HepG2 (cell line): ENCODE results near the gene CD79A. TPM values are rescaled to one million over a fixed set of nuclear protein-coding genes. Genes with fewer than 3 reads are reported as not detected.
A peak's percentile ranks its signal among the peaks of the same experiment; 100 is the strongest.

ENCODE experiments used
- ATAC-seq: fragments of 200-7000 bp; cut with Tn5 transposase; 3 replicates; pipeline ENCODE4 v1.9.1; 2020; ENCODE audit warnings: mild to moderate bottlenecking, moderate library complexity
- BruUV-seq: library from RNA; stranded (reverse); fragments of 400-500 nt; replicated peaks from 2 replicates; lab custom pipeline; 2021; lab: Mats Ljungman, UMichigan
- CTCF ChIA-PET: fragments of 300-600 bp; formaldehyde crosslinking; extraction: SDS; loops from one replicate; lab custom pipeline; 2021; ENCODE audit warnings: low total read pairs, inconsistent platforms, low intra/inter-chr PET ratio; lab: Yijun Ruan, JAX
- POLR2A ChIA-PET: fragments of 350-600 bp; sonication (Branson Sonifier 250); formaldehyde crosslinking; loops from one replicate; lab custom pipeline; 2020; ENCODE audit warnings: antibody characterized with exemption, inconsistent platforms; lab: Yijun Ruan, JAX
- DNase-seq: peaks from one replicate; pipeline ENCODE4 v3.0.0-alpha.2; 2015; ENCODE audit warnings: low spot score
- FAIRE-seq: peaks from 3 replicates; lab custom pipeline; 2011; peaks lifted over from hg19 to GRCh38; lab: Jason Lieb, UNC
- H2AFZ ChIP-seq: one replicate; pipeline ENCODE4 v1.6.1; 2011; ENCODE audit warnings: low read length, inconsistent platforms
- H3K27ac ChIP-seq: fragments of 300-600 bp; 3 replicates; pipeline ENCODE4 v1.8.0; 2011; ENCODE audit warnings: mixed run types, mild to moderate bottlenecking, mixed read lengths, low read length, inconsistent platforms; ENCODE audit not compliant: insufficient read depth; ENCODE audit errors: extremely low read length
- H3K27me3 ChIP-seq, 2 experiments: fragments of 200-600 bp in 1 of 2; 2 replicates in 1 of 2; 3 replicates in 1 of 2; pipeline versions ENCODE4 v1.6.0 to v1.8.0; 2011; ENCODE audit warnings: low read length in 2 of 2, mild to moderate bottlenecking in 2 of 2, moderate library complexity in 2 of 2, inconsistent platforms in 1 of 2; ENCODE audit not compliant: insufficient read depth in 2 of 2, control insufficient read depth in 1 of 2
- H3K36me3 ChIP-seq, 2 experiments: fragments of 200-600 bp in 1 of 2; replicated peaks in 1 of 2; 2 replicates in 1 of 2; 3 replicates in 1 of 2; pipeline versions ENCODE4 v1.5.1 to v1.8.0; 2011; ENCODE audit warnings: low read length in 2 of 2, inconsistent platforms in 1 of 2; ENCODE audit not compliant: insufficient read depth in 2 of 2, control insufficient read depth in 1 of 2
- H3K4me1 ChIP-seq: 2 replicates; pipeline ENCODE4 v1.5.1; 2012; ENCODE audit warnings: low read length, inconsistent platforms; ENCODE audit not compliant: insufficient read depth
- H3K4me2 ChIP-seq: 2 replicates; pipeline ENCODE4 v1.6.0; 2011; ENCODE audit warnings: low read depth, low read length, inconsistent platforms
- H3K4me3 ChIP-seq, 3 experiments: fragments of 200-600 bp in 1 of 3; sonication (generic), shearing (Covaris generic) in 1 of 3; replicated peaks in 1 of 3; 2 replicates each; pipeline ENCODE4 v1.5.1; 2011 to 2016; ENCODE audit warnings: low read length in 3 of 3, inconsistent platforms in 2 of 3, low read depth in 2 of 3, mild to moderate bottlenecking in 2 of 3, control low read depth in 1 of 3, mixed read lengths in 1 of 3; ENCODE audit not compliant: insufficient read depth in 1 of 3
- H3K79me2 ChIP-seq: one replicate; pipeline ENCODE4 v1.6.1; 2011; ENCODE audit warnings: low read length, inconsistent platforms; ENCODE audit not compliant: insufficient read depth
- H3K9ac ChIP-seq: 2 replicates; pipeline ENCODE4 v1.6.0; 2011; ENCODE audit warnings: mild to moderate bottlenecking, low read depth, low read length, inconsistent platforms; ENCODE audit not compliant: insufficient read depth
- H3K9me3 ChIP-seq: 2 replicates; pipeline ENCODE4 v1.5.1; 2012; ENCODE audit warnings: mild to moderate bottlenecking, low read length
- H4K20me1 ChIP-seq: 2 replicates; pipeline ENCODE4 v1.6.0; 2011; ENCODE audit warnings: inconsistent platforms, mild to moderate bottlenecking, low read length, moderate library complexity; ENCODE audit not compliant: insufficient read depth
- DPF2 ChIP-seq: sonication (generic); formaldehyde crosslinking; IDR thresholded peaks from 2 replicates; pipeline ENCODE4 v1.4.0; 2020; ENCODE audit warnings: mild to moderate bottlenecking, low read depth, missing genetic modification reagents, borderline replicate concordance
- ELF1 ChIP-seq: sonication (generic); formaldehyde crosslinking; IDR thresholded peaks from 2 replicates; pipeline ENCODE4 v1.4.0; 2020; ENCODE audit warnings: missing genetic modification reagents
- KLF6 ChIP-seq: IDR thresholded peaks from 2 replicates; pipeline ENCODE4 v1.8.0; 2016; ENCODE audit warnings: missing biosample characterization, missing genetic modification reagents
- PHF5A ChIP-seq: IDR thresholded peaks from one replicate; pipeline ENCODE4 v1.6.1; 2018; ENCODE audit warnings: low read depth, missing genetic modification reagents; ENCODE audit not compliant: unreplicated experiment
- POLR2A ChIP-seq, 2 experiments: IDR thresholded peaks; 2 replicates each; pipeline ENCODE4 v1.6.1; 2011; ENCODE audit warnings: low read depth in 2 of 2, low read length in 2 of 2, mild to moderate bottlenecking in 1 of 2, moderate library complexity in 1 of 2; ENCODE audit not compliant: insufficient read depth in 1 of 2
- STAT5B ChIP-seq: sonication (generic); formaldehyde crosslinking; IDR thresholded peaks from 2 replicates; pipeline ENCODE4 v1.4.0; 2020; ENCODE audit warnings: missing genetic modification reagents
- ZNF143 ChIP-seq: sonication (generic); formaldehyde crosslinking; IDR thresholded peaks from 2 replicates; pipeline ENCODE4 v1.4.0; 2020; ENCODE audit warnings: missing genetic modification reagents
- ZNF33B ChIP-seq: sonication (generic); formaldehyde crosslinking; IDR thresholded peaks from 2 replicates; pipeline ENCODE4 v1.5.1; 2020; ENCODE audit warnings: mild to moderate bottlenecking, missing genetic modification reagents
- ZNF570 ChIP-seq: sonication (generic); formaldehyde crosslinking; IDR thresholded peaks from 2 replicates; pipeline ENCODE4 v1.4.0; 2020; ENCODE audit warnings: mild to moderate bottlenecking, missing genetic modification reagents, borderline replicate concordance
- ZNF75D ChIP-seq: sonication (generic); formaldehyde crosslinking; IDR thresholded peaks from 2 replicates; pipeline ENCODE4 v1.8.1; 2023; ENCODE audit warnings: missing genetic modification reagents, mild to moderate bottlenecking, borderline replicate concordance
- ZNF768 ChIP-seq: sonication (generic); formaldehyde crosslinking; IDR thresholded peaks from 2 replicates; pipeline ENCODE4 v1.4.0; 2020; ENCODE audit warnings: missing genetic modification reagents
- ZNF776 ChIP-seq: sonication (generic); formaldehyde crosslinking; IDR thresholded peaks from 2 replicates; pipeline ENCODE4 v1.4.0; 2020; ENCODE audit warnings: mild to moderate bottlenecking, missing genetic modification reagents
- WGBS: methylation state at CpG from one replicate; pipeline ENCODE4 v1.1.6; 2017; ENCODE audit warnings: low lambda C conversion rate; 5-methylcytosine and 5-hydroxymethylcytosine counted together
- in situ Hi-C: cut with HindIII; loops from 2 replicates; pipeline ENCODE4 v1.10.0; 2017; ENCODE audit warnings: low pct_unique_long_range_greater_than_20kb; ENCODE audit not compliant: extremely low pct_ligation_motif_present
- intact Hi-C: fragments of 100-400 bp; cut with micrococcal nuclease; formaldehyde crosslinking; loops from one replicate; pipeline ENCODE4 v1.10.0; 2022; ENCODE audit not compliant: unreplicated experiment
- polyA plus RNA-seq, 8 experiments: library from polyadenylated mRNA; depleted of rRNA in 3 of 8; stranded (reverse) in 7 of 8; unstranded in 1 of 8; fragments of >200 nt; fragmentation: Illumina TruSeq in 4 of 8; extraction: Trizol in 4 of 8; gene quantifications; 2 replicates each; pipeline versions ENCODE4 v1.2.1 to v1.2.3, GENCODE V29; 2011 to 2016; ENCODE audit warnings: low read depth in 4 of 8, missing spikeins in 1 of 8, mixed read lengths in 1 of 8; ENCODE audit not compliant: insufficient read depth in 1 of 8
- total RNA-seq, 5 experiments: library from RNA; depleted of rRNA; stranded (reverse); fragments of >200 nt; fragmentation: Illumina TruSeq; extraction: Trizol; gene quantifications; 2 replicates each; pipeline ENCODE4 v1.2.3, GENCODE V29; 2016; ENCODE audit warnings: low read depth in 1 of 5
- TF ChIP-seq, protein P1 (sequence below): sonication (generic); formaldehyde crosslinking; IDR thresholded peaks from 2 replicates; pipeline ENCODE4 v1.4.0; 2020; ENCODE audit warnings: mild to moderate bottlenecking, missing genetic modification reagents
- TF ChIP-seq, protein P2 (sequence below): sonication (generic); formaldehyde crosslinking; IDR thresholded peaks from 2 replicates; pipeline ENCODE4 v1.4.0; 2020; ENCODE audit warnings: missing genetic modification reagents, mild to moderate bottlenecking, borderline replicate concordance
- TF ChIP-seq, protein P3 (sequence below), 2 experiments: sonication (generic) in 1 of 2; formaldehyde crosslinking in 1 of 2; IDR thresholded peaks; 2 replicates each; pipeline versions ENCODE4 v1.4.0 to v1.6.1; 2016 to 2020; ENCODE audit warnings: borderline replicate concordance in 1 of 2, low read depth in 1 of 2, mild to moderate bottlenecking in 1 of 2, missing genetic modification reagents in 1 of 2

Gene CD79A
- total and polyA plus RNA-seq, 2 of the 13 experiments (the other 11 are each of a cell fraction or from before 2014, with no cell fraction given), result 0.24 to 0.33 TPM

- peak overlapping the region; percentile 48 for H3K27ac ChIP-seq
- peaks cover 46% of the 10 kb centered on the region for H3K4me1 ChIP-seq
- DNase-seq (no peak), ATAC-seq (peak; percentile 1; the same call in 2 of the 3 replicates), FAIRE-seq (no peak)
- H3K4me2 ChIP-seq, result no peak overlapping the region
- in situ Hi-C loops (no loop called here), intact Hi-C loops (no loop called here)
- H3K79me2 ChIP-seq, result peaks cover 16% of the 10 kb centered on the region
- WGBS, result 90% methylated on average over 3 of the region's 3 CpGs
- peaks cover 17 to 55% of the 10 kb centered on the region in 2 experiments for H3K36me3 ChIP-seq
- no TSS peak for BruUV-seq
- no peak overlapping the region for H3K4me3 ChIP-seq
- no peak overlapping the region for H2AFZ ChIP-seq
- H3K27me3 ChIP-seq, result no peaks in the 10 kb centered on the region
- peaks cover 68% of the 10 kb centered on the region for H4K20me1 ChIP-seq
- ChIA-PET POLR2A (interaction anchor here (0.6 to 6.9 kb wide), 3 partner anchors 11 to 87 kb away, joined by 3 to 72 read pairs (median 4); partner anchors contain the start of gene RPS19), CTCF (no interaction called here)
- no peak overlapping the region for H3K9ac ChIP-seq
- H3K9me3 ChIP-seq, result no peaks in the 10 kb centered on the region
- TF ChIP-seq ZNF143 (CRISPR knock-in tag) (no peak), ZNF75D (no peak), ELF1 (CRISPR knock-in tag) (no peak), ZNF776 (CRISPR knock-in tag) (no peak), POLR2A (IDR thresholded peaks at IDR 0.05; ENCODE audit: insufficient read depth in 1 of 2, low read depth in 2 of 2, low read length in 2 of 2) (peak in 1 of 2 experiments; percentile 40; a peak in 2 of 4 replicates), KLF6 (CRISPR knock-in tag) (no peak), ZNF768 (CRISPR knock-in tag) (no peak), STAT5B (CRISPR knock-in tag) (no peak), DPF2 (no peak), ZNF570 (CRISPR knock-in tag) (no peak), PHF5A (CRISPR knock-in tag) (no peak), ZNF33B (CRISPR knock-in tag) (no peak)
- TF ChIP-seq, protein P1, sequence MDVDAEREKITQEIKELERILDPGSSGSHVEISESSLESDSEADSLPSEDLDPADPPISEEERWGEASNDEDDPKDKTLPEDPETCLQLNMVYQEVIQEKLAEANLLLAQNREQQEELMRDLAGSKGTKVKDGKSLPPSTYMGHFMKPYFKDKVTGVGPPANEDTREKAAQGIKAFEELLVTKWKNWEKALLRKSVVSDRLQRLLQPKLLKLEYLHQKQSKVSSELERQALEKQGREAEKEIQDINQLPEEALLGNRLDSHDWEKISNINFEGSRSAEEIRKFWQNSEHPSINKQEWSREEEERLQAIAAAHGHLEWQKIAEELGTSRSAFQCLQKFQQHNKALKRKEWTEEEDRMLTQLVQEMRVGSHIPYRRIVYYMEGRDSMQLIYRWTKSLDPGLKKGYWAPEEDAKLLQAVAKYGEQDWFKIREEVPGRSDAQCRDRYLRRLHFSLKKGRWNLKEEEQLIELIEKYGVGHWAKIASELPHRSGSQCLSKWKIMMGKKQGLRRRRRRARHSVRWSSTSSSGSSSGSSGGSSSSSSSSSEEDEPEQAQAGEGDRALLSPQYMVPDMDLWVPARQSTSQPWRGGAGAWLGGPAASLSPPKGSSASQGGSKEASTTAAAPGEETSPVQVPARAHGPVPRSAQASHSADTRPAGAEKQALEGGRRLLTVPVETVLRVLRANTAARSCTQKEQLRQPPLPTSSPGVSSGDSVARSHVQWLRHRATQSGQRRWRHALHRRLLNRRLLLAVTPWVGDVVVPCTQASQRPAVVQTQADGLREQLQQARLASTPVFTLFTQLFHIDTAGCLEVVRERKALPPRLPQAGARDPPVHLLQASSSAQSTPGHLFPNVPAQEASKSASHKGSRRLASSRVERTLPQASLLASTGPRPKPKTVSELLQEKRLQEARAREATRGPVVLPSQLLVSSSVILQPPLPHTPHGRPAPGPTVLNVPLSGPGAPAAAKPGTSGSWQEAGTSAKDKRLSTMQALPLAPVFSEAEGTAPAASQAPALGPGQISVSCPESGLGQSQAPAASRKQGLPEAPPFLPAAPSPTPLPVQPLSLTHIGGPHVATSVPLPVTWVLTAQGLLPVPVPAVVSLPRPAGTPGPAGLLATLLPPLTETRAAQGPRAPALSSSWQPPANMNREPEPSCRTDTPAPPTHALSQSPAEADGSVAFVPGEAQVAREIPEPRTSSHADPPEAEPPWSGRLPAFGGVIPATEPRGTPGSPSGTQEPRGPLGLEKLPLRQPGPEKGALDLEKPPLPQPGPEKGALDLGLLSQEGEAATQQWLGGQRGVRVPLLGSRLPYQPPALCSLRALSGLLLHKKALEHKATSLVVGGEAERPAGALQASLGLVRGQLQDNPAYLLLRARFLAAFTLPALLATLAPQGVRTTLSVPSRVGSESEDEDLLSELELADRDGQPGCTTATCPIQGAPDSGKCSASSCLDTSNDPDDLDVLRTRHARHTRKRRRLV (CRISPR knock-in tag), result no peak
- TF ChIP-seq, protein P2, sequence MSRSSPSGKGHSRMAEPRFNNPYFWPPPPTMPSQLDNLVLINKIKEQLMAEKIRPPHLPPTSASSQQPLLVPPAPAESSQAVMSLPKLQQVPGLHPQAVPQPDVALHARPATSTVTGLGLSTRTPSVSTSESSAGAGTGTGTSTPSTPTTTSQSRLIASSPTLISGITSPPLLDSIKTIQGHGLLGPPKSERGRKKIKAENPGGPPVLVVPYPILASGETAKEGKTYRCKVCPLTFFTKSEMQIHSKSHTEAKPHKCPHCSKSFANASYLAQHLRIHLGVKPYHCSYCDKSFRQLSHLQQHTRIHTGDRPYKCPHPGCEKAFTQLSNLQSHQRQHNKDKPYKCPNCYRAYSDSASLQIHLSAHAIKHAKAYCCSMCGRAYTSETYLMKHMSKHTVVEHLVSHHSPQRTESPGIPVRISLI, result peak; percentile 81; the same call in 1 of the 2 replicates
- TF ChIP-seq, protein P3, sequence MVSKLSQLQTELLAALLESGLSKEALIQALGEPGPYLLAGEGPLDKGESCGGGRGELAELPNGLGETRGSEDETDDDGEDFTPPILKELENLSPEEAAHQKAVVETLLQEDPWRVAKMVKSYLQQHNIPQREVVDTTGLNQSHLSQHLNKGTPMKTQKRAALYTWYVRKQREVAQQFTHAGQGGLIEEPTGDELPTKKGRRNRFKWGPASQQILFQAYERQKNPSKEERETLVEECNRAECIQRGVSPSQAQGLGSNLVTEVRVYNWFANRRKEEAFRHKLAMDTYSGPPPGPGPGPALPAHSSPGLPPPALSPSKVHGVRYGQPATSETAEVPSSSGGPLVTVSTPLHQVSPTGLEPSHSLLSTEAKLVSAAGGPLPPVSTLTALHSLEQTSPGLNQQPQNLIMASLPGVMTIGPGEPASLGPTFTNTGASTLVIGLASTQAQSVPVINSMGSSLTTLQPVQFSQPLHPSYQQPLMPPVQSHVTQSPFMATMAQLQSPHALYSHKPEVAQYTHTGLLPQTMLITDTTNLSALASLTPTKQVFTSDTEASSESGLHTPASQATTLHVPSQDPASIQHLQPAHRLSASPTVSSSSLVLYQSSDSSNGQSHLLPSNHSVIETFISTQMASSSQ (IDR thresholded peaks at IDR 0.05; ENCODE audit: low read depth), result no peak
- TF ChIP-seq, protein P3 (CRISPR knock-in tag; IDR thresholded peaks at IDR 0.05; ENCODE audit: borderline replicate concordance), result no peak
These were observed 6.6 kb upstream of the CD79A start for GRCh38 chr19:41870401-41870873.
